ENCODE results near the gene TNIK.

TNIK gene

GRCh38 chr3:171459942-171460724 is at the start of gene TNIK:
Gene TNIK (minus strand): TSS chr3:171460405. CDS start chr3:171460063, 342 bp downstream.
- Histone ChIP-seq H3K79me2 (ENCODE audit: low read length) (peaks cover 62% of the 10 kb centered on the region), H3K27me3 (ENCODE audit: low read depth, low read length) (no peaks in the 10 kb centered on the region), H3K4me1 (ENCODE audit: low read length) (peaks cover 25% of the 10 kb centered on the region), H3K36me3 (replicated peaks; ENCODE audit: low read depth, low read length) (no peaks in the 10 kb centered on the region), H3K4me2 (ENCODE audit: low read length) (peak within 1 kb of the TSS; percentile 91), H2AFZ (ENCODE audit: low read depth, low read length) (peak within 1 kb of the TSS; percentile 89), H3K4me3 (ENCODE audit: low read length) (peak within 1 kb of the TSS; percentile 90), H3K27ac (ENCODE audit: low read length) (peak within 1 kb of the TSS; percentile 77), H3K9me3 (ENCODE audit: insufficient read depth, low read length) (no peaks in the 10 kb centered on the region), H4K20me1 (ENCODE audit: insufficient read depth, low read length) (peaks cover 37% of the 10 kb centered on the region), H3K9ac (ENCODE audit: low read length) (peak within 1 kb of the TSS; percentile 88)
- TF ChIP-seq EZH2phosphoT487 (IDR thresholded peaks at IDR 0.05; ENCODE audit: low read depth) (no peak), CTCF (IDR thresholded peaks at IDR 0.05; ENCODE audit: low read depth, low read length) (no peak)

DNA sequence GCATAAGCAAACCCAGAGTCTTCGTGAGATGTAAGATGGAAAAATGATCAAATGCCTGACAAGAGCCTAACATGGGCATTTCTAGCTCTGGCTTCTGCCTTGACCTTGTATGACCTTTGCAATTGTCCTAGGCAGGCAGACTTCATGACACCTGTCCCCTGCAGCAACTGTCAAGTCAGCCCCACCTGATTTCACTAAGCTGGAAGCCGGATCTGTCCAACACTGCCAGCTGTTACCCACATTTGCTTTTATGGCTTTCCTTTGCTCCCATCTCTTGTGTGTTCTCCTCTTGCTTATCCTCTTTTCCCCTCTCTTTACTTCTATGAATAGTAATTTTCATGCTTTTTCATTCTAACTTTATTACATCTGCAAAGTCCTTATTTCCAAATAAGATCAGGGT is 48.5 kb upstream of the TNIK start:
- H3K4me3 ChIP-seq (ENCODE audit: low read length) = no peak overlapping the region
- no peak overlapping the region for H3K9ac ChIP-seq (ENCODE audit: low read length)
- no peaks in the 10 kb centered on the region for H4K20me1 ChIP-seq (ENCODE audit: insufficient read depth, low read length)
- H3K27ac ChIP-seq (ENCODE audit: low read length) = no peak overlapping the region
- H3K4me1 ChIP-seq (ENCODE audit: low read length) = no peaks in the 10 kb centered on the region
- no peaks in the 10 kb centered on the region for H3K36me3 ChIP-seq (replicated peaks; ENCODE audit: low read depth, low read length)
- no peaks in the 10 kb centered on the region for H3K79me2 ChIP-seq (ENCODE audit: low read length)
- H2AFZ ChIP-seq (ENCODE audit: low read depth, low read length) = no peak overlapping the region
- TF ChIP-seq EZH2phosphoT487 (IDR thresholded peaks at IDR 0.05; ENCODE audit: low read depth) (no peak), CTCF (IDR thresholded peaks at IDR 0.05; ENCODE audit: low read depth, low read length) (no peak)
- no peaks in the 10 kb centered on the region for H3K9me3 ChIP-seq (ENCODE audit: insufficient read depth, low read length)
- H3K4me2 ChIP-seq (ENCODE audit: low read length) = no peak overlapping the region
- no peaks in the 10 kb centered on the region for H3K27me3 ChIP-seq (ENCODE audit: low read depth, low read length)

DNA sequence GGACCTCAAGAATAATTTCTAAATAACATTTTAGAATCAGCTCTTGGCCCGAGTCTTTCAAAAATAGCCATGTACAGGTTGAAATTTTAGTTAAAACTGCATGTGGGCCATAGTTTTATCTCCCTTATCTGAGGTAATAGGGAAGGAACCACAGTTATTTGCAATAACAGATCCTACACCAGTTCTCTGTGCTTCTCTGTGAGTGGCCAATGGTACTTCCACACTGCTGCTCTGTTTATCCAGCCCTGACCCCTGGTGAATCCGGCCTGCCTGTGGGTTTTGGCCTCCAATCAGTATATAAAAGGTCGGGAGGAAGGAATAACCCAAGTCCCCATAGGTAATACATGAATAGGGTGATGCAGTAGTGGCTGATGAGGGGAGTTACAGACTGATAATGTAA is 48.0 kb upstream of the TNIK start:
- H3K27ac ChIP-seq (ENCODE audit: low read length) = no peak overlapping the region
- H3K4me3 ChIP-seq (ENCODE audit: low read length) = no peak overlapping the region
- H3K36me3 ChIP-seq (replicated peaks; ENCODE audit: low read depth, low read length) = no peaks in the 10 kb centered on the region
- no peaks in the 10 kb centered on the region for H3K4me1 ChIP-seq (ENCODE audit: low read length)
- TF ChIP-seq EZH2phosphoT487 (IDR thresholded peaks at IDR 0.05; ENCODE audit: low read depth) (no peak), CTCF (IDR thresholded peaks at IDR 0.05; ENCODE audit: low read depth, low read length) (no peak)
- no peaks in the 10 kb centered on the region for H3K27me3 ChIP-seq (ENCODE audit: low read depth, low read length)
- no peaks in the 10 kb centered on the region for H4K20me1 ChIP-seq (ENCODE audit: insufficient read depth, low read length)
- H2AFZ ChIP-seq (ENCODE audit: low read depth, low read length) = no peak overlapping the region
- H3K79me2 ChIP-seq (ENCODE audit: low read length) = no peaks in the 10 kb centered on the region
- no peaks in the 10 kb centered on the region for H3K9me3 ChIP-seq (ENCODE audit: insufficient read depth, low read length)
- H3K9ac ChIP-seq (ENCODE audit: low read length) = no peak overlapping the region
- H3K4me2 ChIP-seq (ENCODE audit: low read length) = no peak overlapping the region

GRCh38 chr3:171506743-171507319 is 46.6 kb upstream of the TNIK start:
- H3K27me3 ChIP-seq (ENCODE audit: low read depth, low read length) = no peaks in the 10 kb centered on the region
- H2AFZ ChIP-seq (ENCODE audit: low read depth, low read length) = no peak overlapping the region
- no peaks in the 10 kb centered on the region for H3K79me2 ChIP-seq (ENCODE audit: low read length)
- no peak overlapping the region for H3K9ac ChIP-seq (ENCODE audit: low read length)
- TF ChIP-seq CTCF (IDR thresholded peaks at IDR 0.05; ENCODE audit: low read depth, low read length) (no peak), EZH2phosphoT487 (IDR thresholded peaks at IDR 0.05; ENCODE audit: low read depth) (no peak)
- H3K4me3 ChIP-seq (ENCODE audit: low read length) = no peak overlapping the region
- H3K4me1 ChIP-seq (ENCODE audit: low read length) = no peaks in the 10 kb centered on the region
- no peaks in the 10 kb centered on the region for H4K20me1 ChIP-seq (ENCODE audit: insufficient read depth, low read length)
- no peaks in the 10 kb centered on the region for H3K9me3 ChIP-seq (ENCODE audit: insufficient read depth, low read length)
- no peak overlapping the region for H3K4me2 ChIP-seq (ENCODE audit: low read length)
- H3K36me3 ChIP-seq (replicated peaks; ENCODE audit: low read depth, low read length) = no peaks in the 10 kb centered on the region
- H3K27ac ChIP-seq (ENCODE audit: low read length) = no peak overlapping the region
